ENCODE results near the gene SCARB1. TPM values are rescaled to one million over a fixed set of nuclear protein-coding genes. Genes with fewer than 3 reads are reported as not detected.

Gene SCARB1
- total RNA-seq, 2 donors from 2014 or later: 33.0 to 36.2 TPM

DNA sequence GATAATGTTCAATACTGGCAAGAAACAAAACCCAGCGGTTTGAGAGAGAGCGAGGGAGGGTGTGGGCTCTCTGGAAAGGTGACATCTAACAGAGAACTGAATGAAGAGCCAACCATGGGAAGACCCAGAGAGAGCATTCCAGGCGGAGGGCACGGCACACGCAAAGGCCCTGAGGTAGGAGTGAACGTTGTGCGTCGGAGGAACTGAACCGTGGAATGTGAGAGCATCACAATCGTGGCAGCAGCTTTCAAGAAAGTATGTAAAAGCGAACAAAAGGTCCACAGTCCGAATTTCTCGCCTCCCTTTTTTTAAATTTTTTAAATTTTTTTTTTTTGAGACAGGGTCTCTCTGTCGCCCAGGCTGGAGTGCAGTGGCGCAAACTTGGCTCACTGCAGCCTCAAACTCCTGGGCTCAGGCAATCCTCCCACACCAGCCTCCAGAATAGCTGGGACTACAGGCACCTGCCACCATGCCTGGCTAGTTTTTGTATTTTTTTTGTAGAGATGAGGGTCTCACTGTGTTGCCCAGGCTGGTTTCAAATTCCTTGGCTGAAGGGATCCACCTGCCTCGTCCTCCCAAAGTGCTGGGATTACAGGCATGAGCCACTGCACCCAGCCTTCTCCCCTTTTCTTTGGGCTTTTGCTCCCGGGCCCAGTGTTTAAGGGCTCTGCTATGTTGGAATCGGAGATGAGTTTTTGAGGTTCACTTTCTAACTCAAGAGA, 15.3 kb upstream of the SCARB1 start:
- H3K27me3 Mint-ChIP-seq (ENCODE audit: insufficient read depth): peaks cover 4% of the 10 kb centered on the region
- peaks cover 8% of the 10 kb centered on the region for H3K4me1 Mint-ChIP-seq
- no peaks in the 10 kb centered on the region for H3K36me3 Mint-ChIP-seq (ENCODE audit: low read depth)
- TF ChIP-seq, protein P1, sequence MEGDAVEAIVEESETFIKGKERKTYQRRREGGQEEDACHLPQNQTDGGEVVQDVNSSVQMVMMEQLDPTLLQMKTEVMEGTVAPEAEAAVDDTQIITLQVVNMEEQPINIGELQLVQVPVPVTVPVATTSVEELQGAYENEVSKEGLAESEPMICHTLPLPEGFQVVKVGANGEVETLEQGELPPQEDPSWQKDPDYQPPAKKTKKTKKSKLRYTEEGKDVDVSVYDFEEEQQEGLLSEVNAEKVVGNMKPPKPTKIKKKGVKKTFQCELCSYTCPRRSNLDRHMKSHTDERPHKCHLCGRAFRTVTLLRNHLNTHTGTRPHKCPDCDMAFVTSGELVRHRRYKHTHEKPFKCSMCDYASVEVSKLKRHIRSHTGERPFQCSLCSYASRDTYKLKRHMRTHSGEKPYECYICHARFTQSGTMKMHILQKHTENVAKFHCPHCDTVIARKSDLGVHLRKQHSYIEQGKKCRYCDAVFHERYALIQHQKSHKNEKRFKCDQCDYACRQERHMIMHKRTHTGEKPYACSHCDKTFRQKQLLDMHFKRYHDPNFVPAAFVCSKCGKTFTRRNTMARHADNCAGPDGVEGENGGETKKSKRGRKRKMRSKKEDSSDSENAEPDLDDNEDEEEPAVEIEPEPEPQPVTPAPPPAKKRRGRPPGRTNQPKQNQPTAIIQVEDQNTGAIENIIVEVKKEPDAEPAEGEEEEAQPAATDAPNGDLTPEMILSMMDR (conservative IDR thresholded peaks at IDR 0.05): no peak
- H3K27ac Mint-ChIP-seq: no peak overlapping the region
- 95% methylated on average over 16 to 18 of the region's 18 CpGs for WGBS, 2 experiments (ENCODE audit: insufficient coverage in 1 of 2, insufficient read length in 1 of 2)
- Histone ChIP-seq H3K36me3 (ENCODE audit: control insufficient read depth, insufficient read depth, low read length) (no peaks in the 10 kb centered on the region), H3K9me3 (ENCODE audit: control insufficient read depth, low read length) (no peaks in the 10 kb centered on the region), H3K27ac (ENCODE audit: low read depth, low read length) (no peak overlapping the region), H3K4me1 (ENCODE audit: control insufficient read depth, insufficient read depth, low read length) (no peaks in the 10 kb centered on the region), H3K27me3 (ENCODE audit: control insufficient read depth, insufficient read depth, low read length, poor library complexity, severe bottlenecking) (no peaks in the 10 kb centered on the region), H3K4me3 (ENCODE audit: low read length) (no peak overlapping the region), H3K9ac (ENCODE audit: extremely low read depth, low read length, poor library complexity, severe bottlenecking) (no peak overlapping the region)
- no peak overlapping the region for H3K4me3 Mint-ChIP-seq
- no peaks in the 10 kb centered on the region for H3K9me3 Mint-ChIP-seq
- no peak for DNase-seq

DNA sequence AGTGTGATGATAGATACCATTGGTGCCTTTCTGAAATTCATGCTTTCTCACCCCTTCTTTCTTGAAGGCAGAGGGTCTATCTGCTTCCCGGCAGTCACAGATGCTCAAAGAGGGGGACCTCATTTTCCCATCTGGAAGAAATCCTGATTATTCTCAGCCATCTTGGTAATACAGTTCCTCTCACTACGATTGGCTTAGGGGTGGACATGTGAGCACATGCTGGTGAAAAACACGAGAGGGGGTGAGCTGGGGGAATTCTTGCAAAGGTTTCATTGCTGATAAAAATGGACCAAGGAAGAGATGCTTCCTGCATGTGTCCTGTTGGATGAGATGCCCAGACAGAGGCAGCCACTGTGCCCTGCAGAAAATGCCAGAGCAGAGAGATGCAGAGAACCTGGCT, 13.8 kb upstream of the SCARB1 start:
- no peaks in the 10 kb centered on the region for H3K27me3 ChIP-seq (ENCODE audit: control insufficient read depth, insufficient read depth, low read length, poor library complexity, severe bottlenecking)
- H3K9me3 ChIP-seq (ENCODE audit: control insufficient read depth, low read length): no peaks in the 10 kb centered on the region
- no peaks in the 10 kb centered on the region for H3K4me1 ChIP-seq (ENCODE audit: control insufficient read depth, insufficient read depth, low read length)
- no peak overlapping the region for H3K9ac ChIP-seq (ENCODE audit: extremely low read depth, low read length, poor library complexity, severe bottlenecking)
- no peak overlapping the region for H3K27ac ChIP-seq (ENCODE audit: low read depth, low read length)
- TF ChIP-seq, protein P1 (conservative IDR thresholded peaks at IDR 0.05): no peak
- 93% methylated on average over 3 of the region's 3 CpGs for WGBS, 2 experiments (ENCODE audit: insufficient coverage in 1 of 2, insufficient read length in 1 of 2)
- no peak overlapping the region for H3K4me3 ChIP-seq (ENCODE audit: low read length)
- Mint-ChIP-seq H3K4me3 (no peak overlapping the region), H3K9me3 (no peaks in the 10 kb centered on the region), H3K36me3 (ENCODE audit: low read depth) (no peaks in the 10 kb centered on the region), H3K4me1 (no peaks in the 10 kb centered on the region), H3K27ac (no peak overlapping the region), H3K27me3 (ENCODE audit: insufficient read depth) (peaks cover 4% of the 10 kb centered on the region)
- H3K36me3 ChIP-seq (ENCODE audit: control insufficient read depth, insufficient read depth, low read length): no peaks in the 10 kb centered on the region
- DNase-seq: no peak

DNA sequence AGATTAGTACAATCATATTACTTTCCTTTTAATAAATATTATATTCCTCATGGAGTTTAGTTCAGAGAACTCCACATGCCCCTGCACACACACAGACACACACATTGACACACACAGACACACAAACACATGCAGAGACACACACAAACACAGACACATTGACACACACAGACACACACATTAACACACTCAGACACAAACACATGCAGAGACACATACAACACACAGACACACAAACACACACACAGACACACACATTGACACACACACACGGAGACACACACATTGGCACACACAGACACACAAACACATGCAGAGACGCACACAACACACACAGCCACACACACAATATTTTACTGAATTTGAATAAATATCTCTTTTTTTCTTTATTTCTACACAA, 12.5 kb upstream of the SCARB1 start:
- Mint-ChIP-seq H3K4me1 (no peaks in the 10 kb centered on the region), H3K27me3 (ENCODE audit: insufficient read depth) (peaks cover 2% of the 10 kb centered on the region), H3K4me3 (no peak overlapping the region), H3K27ac (no peak overlapping the region), H3K36me3 (ENCODE audit: low read depth) (no peaks in the 10 kb centered on the region), H3K9me3 (no peaks in the 10 kb centered on the region)
- Histone ChIP-seq H3K36me3 (ENCODE audit: control insufficient read depth, insufficient read depth, low read length) (no peaks in the 10 kb centered on the region), H3K4me1 (ENCODE audit: control insufficient read depth, insufficient read depth, low read length) (no peaks in the 10 kb centered on the region), H3K9me3 (ENCODE audit: control insufficient read depth, low read length) (no peaks in the 10 kb centered on the region), H3K27me3 (ENCODE audit: control insufficient read depth, insufficient read depth, low read length, poor library complexity, severe bottlenecking) (no peaks in the 10 kb centered on the region), H3K4me3 (ENCODE audit: low read length) (no peak overlapping the region), H3K9ac (ENCODE audit: extremely low read depth, low read length, poor library complexity, severe bottlenecking) (no peak overlapping the region), H3K27ac (ENCODE audit: low read depth, low read length) (no peak overlapping the region)
- TF ChIP-seq, protein P1 (conservative IDR thresholded peaks at IDR 0.05): no peak
- WGBS, 2 experiments (ENCODE audit: insufficient coverage in 1 of 2, insufficient read length in 1 of 2): 93 to 100% methylated on average over 2 of the region's 2 CpGs
- no peak for DNase-seq

Data from endodermal cell (in vitro differentiated cells).